HEK293 (cell line): ENCODE data around the gene EMC9.

ENCODE experiments used
- HOXA7 ChIP-seq: sonication (generic); formaldehyde crosslinking; IDR thresholded peaks from 2 replicates; pipeline ENCODE4 v1.8.1; 2022; ENCODE audit warnings: missing genetic modification reagents, borderline replicate concordance
- HOXC10 ChIP-seq: sonication (generic); formaldehyde crosslinking; IDR thresholded peaks from 2 replicates; pipeline ENCODE4 v1.8.1; 2023; ENCODE audit warnings: mild to moderate bottlenecking, missing genetic modification reagents
- KLF10 ChIP-seq: fragments of 450-650 bp; IDR thresholded peaks from 2 replicates; pipeline ENCODE4 v1.5.1; 2018; ENCODE audit warnings: missing biosample characterization, mild to moderate bottlenecking, missing genetic modification characterization
- KLF9 ChIP-seq: fragments of 450-650 bp; formaldehyde crosslinking; IDR thresholded peaks from 2 replicates; pipeline ENCODE4 v1.5.1; 2016; ENCODE audit warnings: missing biosample characterization, missing genetic modification characterization, low read depth
- PRDM1 ChIP-seq: fragments of 450-650 bp; formaldehyde crosslinking; IDR thresholded peaks from 2 replicates; pipeline ENCODE4; 2016; ENCODE audit warnings: missing biosample characterization, missing genetic modification characterization
- YY1 ChIP-seq: fragments of 450-650 bp; formaldehyde crosslinking; IDR thresholded peaks from 2 replicates; pipeline ENCODE4 v1.5.1; 2018; ENCODE audit warnings: missing biosample characterization, missing genetic modification characterization
- ZBTB1 ChIP-seq: fragments of 450-650 bp; formaldehyde crosslinking; IDR thresholded peaks from 2 replicates; pipeline ENCODE4 v1.5.1; 2016; ENCODE audit warnings: missing biosample characterization, missing genetic modification characterization
- ZNF366 ChIP-seq: fragments of 450-650 bp; formaldehyde crosslinking; conservative IDR thresholded peaks from 2 replicates; pipeline ENCODE4 v1.5.1; 2016; ENCODE audit warnings: missing biosample characterization, missing genetic modification characterization
- ZNF530 ChIP-seq: fragments of 450-650 bp; formaldehyde crosslinking; IDR thresholded peaks from 2 replicates; pipeline ENCODE4 v1.5.1; 2016; ENCODE audit warnings: low read depth, missing biosample characterization, missing genetic modification characterization
- TF ChIP-seq, protein P1 (sequence below): fragments of 450-650 bp; formaldehyde crosslinking; IDR thresholded peaks from 2 replicates; pipeline ENCODE4 v1.5.1; 2016; ENCODE audit warnings: missing biosample characterization, missing genetic modification characterization
- TF ChIP-seq, protein P2 (sequence below): fragments of 450-650 bp; formaldehyde crosslinking; IDR thresholded peaks from 2 replicates; pipeline ENCODE4 v1.5.1; 2017; ENCODE audit warnings: missing biosample characterization, missing genetic modification characterization
- TF ChIP-seq, protein P3 (sequence below): fragments of 450-650 bp; formaldehyde crosslinking; IDR thresholded peaks from 2 replicates; pipeline ENCODE4 v1.5.1; 2016; ENCODE audit warnings: missing biosample characterization, missing genetic modification characterization
- TF ChIP-seq, protein P4 (sequence below): fragments of 450-650 bp; IDR thresholded peaks from 2 replicates; pipeline ENCODE4 v1.5.1; 2018; ENCODE audit warnings: missing biosample characterization, mild to moderate bottlenecking, missing genetic modification characterization

GRCh38 chr14:24100982-24101494 is 40.4 kb downstream of the EMC9 start:
- TF ChIP-seq ZNF366 (no peak), ZBTB1 (tag by site-specific recombination) (no peak), HOXC10 (CRISPR knock-in tag) (no peak), KLF10 (no peak), PRDM1 (no peak), ZNF530 (tag by site-specific recombination) (no peak), HOXA7 (no peak), YY1 (no peak), KLF9 (tag by site-specific recombination) (no peak)
- TF ChIP-seq, protein P1, sequence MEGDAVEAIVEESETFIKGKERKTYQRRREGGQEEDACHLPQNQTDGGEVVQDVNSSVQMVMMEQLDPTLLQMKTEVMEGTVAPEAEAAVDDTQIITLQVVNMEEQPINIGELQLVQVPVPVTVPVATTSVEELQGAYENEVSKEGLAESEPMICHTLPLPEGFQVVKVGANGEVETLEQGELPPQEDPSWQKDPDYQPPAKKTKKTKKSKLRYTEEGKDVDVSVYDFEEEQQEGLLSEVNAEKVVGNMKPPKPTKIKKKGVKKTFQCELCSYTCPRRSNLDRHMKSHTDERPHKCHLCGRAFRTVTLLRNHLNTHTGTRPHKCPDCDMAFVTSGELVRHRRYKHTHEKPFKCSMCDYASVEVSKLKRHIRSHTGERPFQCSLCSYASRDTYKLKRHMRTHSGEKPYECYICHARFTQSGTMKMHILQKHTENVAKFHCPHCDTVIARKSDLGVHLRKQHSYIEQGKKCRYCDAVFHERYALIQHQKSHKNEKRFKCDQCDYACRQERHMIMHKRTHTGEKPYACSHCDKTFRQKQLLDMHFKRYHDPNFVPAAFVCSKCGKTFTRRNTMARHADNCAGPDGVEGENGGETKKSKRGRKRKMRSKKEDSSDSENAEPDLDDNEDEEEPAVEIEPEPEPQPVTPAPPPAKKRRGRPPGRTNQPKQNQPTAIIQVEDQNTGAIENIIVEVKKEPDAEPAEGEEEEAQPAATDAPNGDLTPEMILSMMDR (tag by site-specific recombination) = no peak
- TF ChIP-seq, protein P2, sequence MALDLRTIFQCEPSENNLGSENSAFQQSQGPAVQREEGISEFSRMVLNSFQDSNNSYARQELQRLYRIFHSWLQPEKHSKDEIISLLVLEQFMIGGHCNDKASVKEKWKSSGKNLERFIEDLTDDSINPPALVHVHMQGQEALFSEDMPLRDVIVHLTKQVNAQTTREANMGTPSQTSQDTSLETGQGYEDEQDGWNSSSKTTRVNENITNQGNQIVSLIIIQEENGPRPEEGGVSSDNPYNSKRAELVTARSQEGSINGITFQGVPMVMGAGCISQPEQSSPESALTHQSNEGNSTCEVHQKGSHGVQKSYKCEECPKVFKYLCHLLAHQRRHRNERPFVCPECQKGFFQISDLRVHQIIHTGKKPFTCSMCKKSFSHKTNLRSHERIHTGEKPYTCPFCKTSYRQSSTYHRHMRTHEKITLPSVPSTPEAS = no peak
- TF ChIP-seq, protein P3, sequence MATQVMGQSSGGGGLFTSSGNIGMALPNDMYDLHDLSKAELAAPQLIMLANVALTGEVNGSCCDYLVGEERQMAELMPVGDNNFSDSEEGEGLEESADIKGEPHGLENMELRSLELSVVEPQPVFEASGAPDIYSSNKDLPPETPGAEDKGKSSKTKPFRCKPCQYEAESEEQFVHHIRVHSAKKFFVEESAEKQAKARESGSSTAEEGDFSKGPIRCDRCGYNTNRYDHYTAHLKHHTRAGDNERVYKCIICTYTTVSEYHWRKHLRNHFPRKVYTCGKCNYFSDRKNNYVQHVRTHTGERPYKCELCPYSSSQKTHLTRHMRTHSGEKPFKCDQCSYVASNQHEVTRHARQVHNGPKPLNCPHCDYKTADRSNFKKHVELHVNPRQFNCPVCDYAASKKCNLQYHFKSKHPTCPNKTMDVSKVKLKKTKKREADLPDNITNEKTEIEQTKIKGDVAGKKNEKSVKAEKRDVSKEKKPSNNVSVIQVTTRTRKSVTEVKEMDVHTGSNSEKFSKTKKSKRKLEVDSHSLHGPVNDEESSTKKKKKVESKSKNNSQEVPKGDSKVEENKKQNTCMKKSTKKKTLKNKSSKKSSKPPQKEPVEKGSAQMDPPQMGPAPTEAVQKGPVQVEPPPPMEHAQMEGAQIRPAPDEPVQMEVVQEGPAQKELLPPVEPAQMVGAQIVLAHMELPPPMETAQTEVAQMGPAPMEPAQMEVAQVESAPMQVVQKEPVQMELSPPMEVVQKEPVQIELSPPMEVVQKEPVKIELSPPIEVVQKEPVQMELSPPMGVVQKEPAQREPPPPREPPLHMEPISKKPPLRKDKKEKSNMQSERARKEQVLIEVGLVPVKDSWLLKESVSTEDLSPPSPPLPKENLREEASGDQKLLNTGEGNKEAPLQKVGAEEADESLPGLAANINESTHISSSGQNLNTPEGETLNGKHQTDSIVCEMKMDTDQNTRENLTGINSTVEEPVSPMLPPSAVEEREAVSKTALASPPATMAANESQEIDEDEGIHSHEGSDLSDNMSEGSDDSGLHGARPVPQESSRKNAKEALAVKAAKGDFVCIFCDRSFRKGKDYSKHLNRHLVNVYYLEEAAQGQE (tag by site-specific recombination) = no peak
- TF ChIP-seq, protein P4, sequence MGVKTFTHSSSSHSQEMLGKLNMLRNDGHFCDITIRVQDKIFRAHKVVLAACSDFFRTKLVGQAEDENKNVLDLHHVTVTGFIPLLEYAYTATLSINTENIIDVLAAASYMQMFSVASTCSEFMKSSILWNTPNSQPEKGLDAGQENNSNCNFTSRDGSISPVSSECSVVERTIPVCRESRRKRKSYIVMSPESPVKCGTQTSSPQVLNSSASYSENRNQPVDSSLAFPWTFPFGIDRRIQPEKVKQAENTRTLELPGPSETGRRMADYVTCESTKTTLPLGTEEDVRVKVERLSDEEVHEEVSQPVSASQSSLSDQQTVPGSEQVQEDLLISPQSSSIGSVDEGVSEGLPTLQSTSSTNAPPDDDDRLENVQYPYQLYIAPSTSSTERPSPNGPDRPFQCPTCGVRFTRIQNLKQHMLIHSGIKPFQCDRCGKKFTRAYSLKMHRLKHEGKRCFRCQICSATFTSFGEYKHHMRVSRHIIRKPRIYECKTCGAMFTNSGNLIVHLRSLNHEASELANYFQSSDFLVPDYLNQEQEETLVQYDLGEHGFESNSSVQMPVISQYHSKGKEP (tag by site-specific recombination) = no peak
